Kidney (tissue), 14 donors: Measurements from ENCODE around the gene CCT8. TPM values are rescaled to one million over a fixed set of nuclear protein-coding genes. Genes with fewer than 3 reads are reported as not detected.

Source experiments
- DNase-seq, 5 donors: peaks; one replicate each; pipeline ENCODE4 v3.0.0-alpha.2; 2013 to 2020
- FAIRE-seq: peaks from 2 replicates; lab custom pipeline; 2012; peaks lifted over from hg19 to GRCh38; lab: Jason Lieb, UNC
- H3K27ac ChIP-seq, 2 donors: one replicate each; pipeline ENCODE4 v1.7.0; 2013; ENCODE audit warnings: low read depth in 2 of 2, low read length in 2 of 2, inconsistent platforms in 1 of 2
- H3K27me3 ChIP-seq: one replicate; pipeline ENCODE4 v1.7.1; 2013; ENCODE audit warnings: low read length, inconsistent platforms; ENCODE audit not compliant: control insufficient read depth, insufficient read depth
- H3K36me3 ChIP-seq, 3 donors: one replicate each; pipeline versions ENCODE4 v1.7.0 to v1.7.1; 2013; ENCODE audit warnings: low read length in 3 of 3, control low read depth in 1 of 3, inconsistent platforms in 1 of 3; ENCODE audit not compliant: insufficient read depth in 3 of 3, control insufficient read depth in 2 of 3
- H3K4me1 ChIP-seq, 3 donors: one replicate each; pipeline versions ENCODE4 v1.7.0 to v1.7.1; 2013; ENCODE audit warnings: low read length in 3 of 3, inconsistent platforms in 1 of 3, low read depth in 1 of 3; ENCODE audit not compliant: control insufficient read depth in 2 of 3, insufficient read depth in 2 of 3
- H3K4me3 ChIP-seq, 3 donors: one replicate each; pipeline versions ENCODE4 v1.7.0 to v1.8.1; 2013; ENCODE audit warnings: low read length in 3 of 3, control low read depth in 1 of 3, inconsistent platforms in 1 of 3
- H3K9ac ChIP-seq, 3 donors: one replicate each; pipeline versions ENCODE4 v1.7.0 to v1.7.1; 2013; ENCODE audit warnings: low read length in 3 of 3, control low read depth in 1 of 3, inconsistent platforms in 1 of 3
- H3K9me3 ChIP-seq, 3 donors: one replicate each; pipeline versions ENCODE4 v1.7.0 to v1.7.1; 2013; ENCODE audit warnings: low read length in 3 of 3, control low read depth in 1 of 3, inconsistent platforms in 1 of 3; ENCODE audit not compliant: control insufficient read depth in 2 of 3, insufficient read depth in 1 of 3
- intact Hi-C: fragments of 100-400 bp; cut with DNase I; formaldehyde crosslinking; loops from one replicate; pipeline ENCODE4 v1.11.1; 2022
- polyA plus RNA-seq: library from polyadenylated mRNA; stranded (reverse); fragments of 350-450 nt; fragmentation: Illumina TruSeq; extraction: RNeasy Lipid Tissue Mini Kit (QIAGEN cat#74804); gene quantifications from one replicate; pipeline ENCODE4 v1.2.3, GENCODE V29; 2014; ENCODE audit warnings: low read depth, low replicate concordance; ENCODE audit not compliant: insufficient read depth
- total RNA-seq: library from RNA; stranded (reverse); fragmentation: NEBNext Ultra II Directional; extraction: Animal tissue kit (Norgen Biotek cat#: 25700); gene quantifications from one replicate; pipeline ENCODE4 v1.2.1, GENCODE V29; 2021
- TF ChIP-seq, protein P1 (sequence below): IDR thresholded peaks from 3 replicates; pipeline ENCODE4 v1.5.1; 2012; ENCODE audit warnings: mild to moderate bottlenecking, moderate library complexity, borderline replicate concordance; ENCODE audit not compliant: insufficient read depth; ENCODE audit errors: extremely low read depth
- donor health status: control.
- donor health status: control.
- donor health status: control.
- donor health status: control.
- donor health status: control.
- donor health status: DM: yes; HTN: yes; CAD: no.
- donor health status: Normal renal cell carcinoma (clear cell type).

Gene CCT8
- total and polyA plus RNA-seq, 2 donors from 2014 or later = 101 to 119 TPM

GRCh38 chr21:29074783-29075182 is 1.3 kb upstream of the CCT8 start:
- H3K27me3 ChIP-seq = no peaks in the 10 kb centered on the region
- TF ChIP-seq, protein P1, sequence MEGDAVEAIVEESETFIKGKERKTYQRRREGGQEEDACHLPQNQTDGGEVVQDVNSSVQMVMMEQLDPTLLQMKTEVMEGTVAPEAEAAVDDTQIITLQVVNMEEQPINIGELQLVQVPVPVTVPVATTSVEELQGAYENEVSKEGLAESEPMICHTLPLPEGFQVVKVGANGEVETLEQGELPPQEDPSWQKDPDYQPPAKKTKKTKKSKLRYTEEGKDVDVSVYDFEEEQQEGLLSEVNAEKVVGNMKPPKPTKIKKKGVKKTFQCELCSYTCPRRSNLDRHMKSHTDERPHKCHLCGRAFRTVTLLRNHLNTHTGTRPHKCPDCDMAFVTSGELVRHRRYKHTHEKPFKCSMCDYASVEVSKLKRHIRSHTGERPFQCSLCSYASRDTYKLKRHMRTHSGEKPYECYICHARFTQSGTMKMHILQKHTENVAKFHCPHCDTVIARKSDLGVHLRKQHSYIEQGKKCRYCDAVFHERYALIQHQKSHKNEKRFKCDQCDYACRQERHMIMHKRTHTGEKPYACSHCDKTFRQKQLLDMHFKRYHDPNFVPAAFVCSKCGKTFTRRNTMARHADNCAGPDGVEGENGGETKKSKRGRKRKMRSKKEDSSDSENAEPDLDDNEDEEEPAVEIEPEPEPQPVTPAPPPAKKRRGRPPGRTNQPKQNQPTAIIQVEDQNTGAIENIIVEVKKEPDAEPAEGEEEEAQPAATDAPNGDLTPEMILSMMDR = no peak
- peaks cover 0 to 18% (median 12%) of the 10 kb centered on the region in 3 donors for H3K4me1 ChIP-seq
- FAIRE-seq = no peak
- intact Hi-C loops = no loop called here
- DNase-seq = no peak
- H3K36me3 ChIP-seq = no peaks in the 10 kb centered on the region
- H3K27ac ChIP-seq = no peak overlapping the region
- no peak overlapping the region for H3K9ac ChIP-seq
- H3K4me3 ChIP-seq = peak overlapping the region in 1 of 3 donors; percentile 7
- H3K9me3 ChIP-seq = no peaks in the 10 kb centered on the region

- no peaks in the 10 kb centered on the region for H3K27me3 ChIP-seq
- FAIRE-seq (no peak), DNase-seq (no peak)
- intact Hi-C loops = no loop called here
- H3K9me3 ChIP-seq = no peaks in the 10 kb centered on the region
- peaks cover 0 to 18% (median 12%) of the 10 kb centered on the region in 3 donors for H3K4me1 ChIP-seq
- peak overlapping the region; percentile 93 to 99 for H3K27ac ChIP-seq
- peak overlapping the region; percentile 90 to 97 (median 93) for H3K4me3 ChIP-seq
- no peaks in the 10 kb centered on the region for H3K36me3 ChIP-seq
- TF ChIP-seq, protein P1 = no peak
- peak overlapping the region; percentile 83 to 98 (median 87) for H3K9ac ChIP-seq
Observed at GRCh38 chr21:29074007-29074376, 544 bp upstream of the CCT8 start.

GRCh38 chr21:29072873-29073221 is 601 bp downstream of the CCT8 start:
- H3K9ac ChIP-seq = peak overlapping the region; percentile 83 to 99 (median 98)
- peak overlapping the region; percentile 93 to 99 for H3K27ac ChIP-seq
- DNase-seq (peak in 3 of 5 donors; percentile 50 to 55 (median 53)), FAIRE-seq (no peak)
- peak overlapping the region; percentile 90 to 99 (median 97) for H3K4me3 ChIP-seq
- TF ChIP-seq, protein P1 = no peak
- peaks cover 0 to 18% (median 12%) of the 10 kb centered on the region in 3 donors for H3K4me1 ChIP-seq
- no peaks in the 10 kb centered on the region for H3K27me3 ChIP-seq
- H3K36me3 ChIP-seq = peaks cover 0 to under 1% (median 0%) of the 10 kb centered on the region in 3 donors
- H3K9me3 ChIP-seq = no peaks in the 10 kb centered on the region
- intact Hi-C loops = no loop called here
